Psoas muscle (tissue), 8 donors: ENCODE measurements around the gene RAB11FIP4. TPM values are rescaled to one million over a fixed set of nuclear protein-coding genes. Genes with fewer than 3 reads are reported as not detected.

Source experiments
- ATAC-seq, 4 donors: fragments of 200-7000 bp; cut with Tn5 transposase; one replicate each; pipeline ENCODE4 v1.9.1; 2020; ENCODE audit warnings: moderate library complexity in 3 of 4, mild to moderate bottlenecking in 2 of 4
- DNase-seq, 2 donors: peaks; one replicate each; pipeline ENCODE4 v3.0.0-alpha.2; 2020
- H3K27ac ChIP-seq: fragments of 200-600 bp; one replicate; pipeline ENCODE4 v1.8.0; 2022
- H3K27me3 ChIP-seq, 3 donors: fragments of 200-600 bp in 1 of 3; one replicate each; pipeline versions ENCODE4 v1.6.1 to v1.8.0; 2013 to 2022; ENCODE audit warnings: low read length in 2 of 3, mild to moderate bottlenecking in 2 of 3, moderate library complexity in 1 of 3; ENCODE audit not compliant: insufficient read depth in 3 of 3
- H3K36me3 ChIP-seq, 2 donors: fragments of 200-600 bp in 1 of 2; one replicate each; pipeline versions ENCODE4 v1.6.1 to v1.8.0; 2013 to 2022; ENCODE audit warnings: low read depth in 1 of 2, mild to moderate bottlenecking in 1 of 2, moderate library complexity in 1 of 2; ENCODE audit not compliant: insufficient read depth in 1 of 2
- H3K4me1 ChIP-seq: fragments of 200-600 bp; one replicate; pipeline ENCODE4 v1.8.0; 2022
- H3K4me3 ChIP-seq: fragments of 200-600 bp; one replicate; pipeline ENCODE4 v1.8.0; 2022; ENCODE audit warnings: mild to moderate bottlenecking
- H3K9me3 ChIP-seq: fragments of 200-600 bp; one replicate; pipeline ENCODE4 v1.8.0; 2022
- WGBS, 3 donors: extraction: QIAGEN DNeasy Blood & Tissue Kit; methylation state at CpG; one replicate each; pipeline versions ENCODE4 v1.1.6 to v1.1.7; 2013; 5-methylcytosine and 5-hydroxymethylcytosine counted together
- intact Hi-C, 2 donors: fragments of 100-400 bp; cut with DNase I; formaldehyde crosslinking; loops; one replicate each; pipeline versions ENCODE4 v1.11.0 to v1.14.2; 2022
- polyA plus RNA-seq, 3 donors: library from polyadenylated mRNA; stranded (reverse); fragments of 200-250 nt; gene quantifications; one replicate each; pipeline ENCODE4 v1.2.3, GENCODE V29; 2013
- total RNA-seq, 4 donors: library from RNA; stranded (reverse); fragmentation: NEBNext Ultra II Directional in 2 of 4; extraction: Animal tissue kit (Norgen Biotek cat#: 25700) in 2 of 4; gene quantifications; one replicate each; pipeline versions ENCODE4 v1.2.1 to v1.2.4, GENCODE V29; 2021 to 2023
- TF ChIP-seq, protein P1 (sequence below): fragments of 200-600 bp; IDR thresholded peaks from one replicate; pipeline ENCODE4 v1.8.0; 2022; ENCODE audit warnings: antibody characterized with exemption
- donor health status: healthy with polysubstance abuse.
- donor health status: DM: no; HTN: no; CAD: no; lungs with moderate emphysema.
- donor health status: Bipolar disorder and iron deficiency.
- donor health status: healthy.
- donor health status: DM: yes; HTN: yes; CAD: no.
- donor health status: DM: no; HTN: no; CAD: no.
- donor health status: DM: no; HTN: no; CAD: no.
- donor health status: DM: yes; HTN: yes; CAD: no.

Gene RAB11FIP4
- total and polyA plus RNA-seq, 7 donors: 0.04 to 1.8 (median 0.41) TPM

DNA sequence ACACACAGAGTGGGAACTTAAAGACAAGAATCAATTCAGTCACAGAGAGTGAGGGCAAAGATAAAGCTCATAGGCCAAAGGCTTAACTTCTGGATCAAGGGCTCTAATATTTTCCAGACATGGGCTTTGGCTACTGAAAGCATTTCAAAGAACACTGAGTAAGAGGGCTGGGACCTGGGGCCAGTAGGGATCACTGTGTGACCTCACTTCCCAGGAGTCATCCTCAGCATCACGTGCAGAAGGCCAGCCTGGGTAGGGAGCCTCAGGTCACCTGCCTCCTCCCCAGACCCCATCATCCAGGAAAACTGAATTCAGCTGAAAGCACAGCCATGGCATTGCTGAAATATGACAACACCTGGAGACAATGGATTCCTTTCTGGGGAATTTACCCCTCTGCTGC, 163.5 kb downstream of the RAB11FIP4 start:
- DNase-seq (no peak), ATAC-seq (no peak)
- WGBS, 3 donors: 64 to 78% (median 64%) methylated on average over 1 of the region's 1 CpG
- Histone ChIP-seq H3K4me1 (peaks cover 4% of the 10 kb centered on the region), H3K9me3 (no peaks in the 10 kb centered on the region), H3K4me3 (no peak overlapping the region), H3K36me3 (no peaks in the 10 kb centered on the region), H3K27ac (no peak overlapping the region), H3K27me3 (peaks cover 0 to 7% (median 2%) of the 10 kb centered on the region in 3 donors)
- intact Hi-C loops: loop anchor here in 1 of 2 donors (5.0 kb wide), 1 partner anchor 42 kb away; no protein-coding TSS in a partner anchor
- TF ChIP-seq, protein P1, sequence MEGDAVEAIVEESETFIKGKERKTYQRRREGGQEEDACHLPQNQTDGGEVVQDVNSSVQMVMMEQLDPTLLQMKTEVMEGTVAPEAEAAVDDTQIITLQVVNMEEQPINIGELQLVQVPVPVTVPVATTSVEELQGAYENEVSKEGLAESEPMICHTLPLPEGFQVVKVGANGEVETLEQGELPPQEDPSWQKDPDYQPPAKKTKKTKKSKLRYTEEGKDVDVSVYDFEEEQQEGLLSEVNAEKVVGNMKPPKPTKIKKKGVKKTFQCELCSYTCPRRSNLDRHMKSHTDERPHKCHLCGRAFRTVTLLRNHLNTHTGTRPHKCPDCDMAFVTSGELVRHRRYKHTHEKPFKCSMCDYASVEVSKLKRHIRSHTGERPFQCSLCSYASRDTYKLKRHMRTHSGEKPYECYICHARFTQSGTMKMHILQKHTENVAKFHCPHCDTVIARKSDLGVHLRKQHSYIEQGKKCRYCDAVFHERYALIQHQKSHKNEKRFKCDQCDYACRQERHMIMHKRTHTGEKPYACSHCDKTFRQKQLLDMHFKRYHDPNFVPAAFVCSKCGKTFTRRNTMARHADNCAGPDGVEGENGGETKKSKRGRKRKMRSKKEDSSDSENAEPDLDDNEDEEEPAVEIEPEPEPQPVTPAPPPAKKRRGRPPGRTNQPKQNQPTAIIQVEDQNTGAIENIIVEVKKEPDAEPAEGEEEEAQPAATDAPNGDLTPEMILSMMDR: no peak

DNA sequence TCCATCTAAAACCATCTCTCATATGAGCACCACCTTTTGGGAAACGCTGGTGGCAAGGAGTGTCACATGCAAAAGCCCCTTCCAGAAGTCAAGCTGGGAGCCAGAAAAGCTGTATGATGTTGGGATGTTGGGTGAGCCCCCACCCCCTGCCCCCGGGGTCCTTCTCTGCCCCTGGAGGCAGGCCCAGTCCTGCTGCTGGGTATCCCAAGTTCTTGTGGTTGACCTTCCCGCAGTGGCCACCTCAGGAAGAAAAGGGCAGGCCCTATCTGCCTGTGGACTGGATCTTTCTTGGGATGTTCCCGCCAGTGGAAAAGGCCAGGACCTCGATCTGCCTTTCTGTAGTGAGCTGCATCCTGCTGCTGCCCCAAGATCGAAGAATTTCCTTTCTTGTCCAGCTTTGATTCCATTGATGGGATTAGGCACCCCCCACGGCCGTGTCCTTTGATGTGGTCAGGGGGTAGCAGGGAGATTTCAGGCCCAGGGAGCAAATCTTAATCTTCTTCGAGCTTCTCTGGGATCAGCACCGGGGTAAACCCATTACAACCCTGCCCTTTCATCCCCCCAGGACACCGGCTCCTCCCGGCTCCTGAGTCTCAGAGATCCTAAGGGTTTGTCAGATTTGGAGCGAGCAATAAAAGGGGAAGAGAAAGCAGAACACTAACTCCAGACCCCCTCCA, 165.6 kb downstream of the RAB11FIP4 start:
- ATAC-seq: no peak
- intact Hi-C loops: loop anchor here in 1 of 2 donors (5.0 kb wide), 1 partner anchor 40 kb away; no protein-coding TSS in a partner anchor

DNA sequence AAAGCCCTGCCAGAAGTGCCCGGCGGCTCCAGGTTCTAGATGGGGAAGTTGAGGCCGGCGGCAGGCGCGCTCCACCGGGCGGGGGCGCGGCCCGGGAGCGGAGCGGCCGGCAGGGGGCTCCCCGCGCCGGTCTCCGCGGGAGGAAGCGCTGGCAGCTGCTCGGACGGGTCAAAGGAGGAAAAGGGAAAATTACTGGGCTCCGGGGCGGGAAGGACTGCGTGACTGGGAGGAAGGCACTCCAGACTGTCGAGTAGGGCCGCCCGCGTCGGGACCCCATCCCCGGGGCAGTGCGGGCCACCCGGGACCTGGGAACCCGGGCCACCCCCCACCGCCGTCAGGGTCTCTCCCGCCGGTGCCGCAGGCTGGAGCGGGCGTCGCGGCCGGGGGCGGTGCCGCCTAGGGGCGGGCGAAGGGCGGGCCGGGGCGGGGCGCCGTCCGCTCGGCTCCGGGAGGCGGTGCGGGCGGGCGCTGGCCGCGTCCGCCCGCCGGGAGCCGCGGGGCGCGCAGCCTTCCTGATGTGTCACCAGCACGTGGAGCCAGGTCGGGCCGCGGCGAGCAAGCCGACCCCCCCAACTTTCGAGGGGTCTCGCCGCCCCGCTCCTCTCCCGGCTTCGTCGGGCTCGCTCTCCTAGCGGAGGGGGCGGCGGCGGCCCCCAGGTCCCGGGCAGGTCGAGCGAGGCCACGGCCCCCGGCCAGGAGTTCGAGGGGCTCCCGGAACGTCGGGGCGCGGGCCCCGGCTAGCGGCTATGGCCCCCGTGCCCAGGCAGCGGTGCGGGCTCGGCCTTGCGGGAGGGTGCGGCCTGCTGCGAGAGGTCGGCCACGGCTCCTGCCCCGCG, 167.5 kb downstream of the RAB11FIP4 start:
- ATAC-seq: peak; percentile 89 to 95 (median 93)
- no peaks in the 10 kb centered on the region for H3K36me3 ChIP-seq
- TF ChIP-seq, protein P1: peak; percentile 95
- peaks cover 4% of the 10 kb centered on the region for H3K4me1 ChIP-seq
- H3K9me3 ChIP-seq: no peaks in the 10 kb centered on the region
- peak; percentile 83 to 90 for DNase-seq
- H3K27ac ChIP-seq: peak overlapping the region; percentile 80
- 1% methylated on average over 46 to 111 of the region's 111 CpGs for WGBS, 3 donors
- intact Hi-C loops: loop anchor here (1.0 to 5.0 kb wide), 4 partner anchors 38 to 284 kb away; no protein-coding TSS in a partner anchor
- H3K4me3 ChIP-seq: peak overlapping the region; percentile 76
- peaks cover 0 to 7% (median 2%) of the 10 kb centered on the region in 3 donors for H3K27me3 ChIP-seq

More for the DNA sequence above, 165.6 kb downstream of the RAB11FIP4 start:
- H3K27me3 ChIP-seq: peaks cover 0 to 7% (median 2%) of the 10 kb centered on the region in 3 donors
- H3K27ac ChIP-seq: no peak overlapping the region
- DNase-seq: no peak
- no peaks in the 10 kb centered on the region for H3K36me3 ChIP-seq
- H3K4me3 ChIP-seq: no peak overlapping the region
- no peaks in the 10 kb centered on the region for H3K9me3 ChIP-seq
- H3K4me1 ChIP-seq: peaks cover 4% of the 10 kb centered on the region
- 84 to 91% (median 86%) methylated on average over 13 of the region's 13 CpGs for WGBS, 3 donors
- TF ChIP-seq, protein P1: no peak

DNA sequence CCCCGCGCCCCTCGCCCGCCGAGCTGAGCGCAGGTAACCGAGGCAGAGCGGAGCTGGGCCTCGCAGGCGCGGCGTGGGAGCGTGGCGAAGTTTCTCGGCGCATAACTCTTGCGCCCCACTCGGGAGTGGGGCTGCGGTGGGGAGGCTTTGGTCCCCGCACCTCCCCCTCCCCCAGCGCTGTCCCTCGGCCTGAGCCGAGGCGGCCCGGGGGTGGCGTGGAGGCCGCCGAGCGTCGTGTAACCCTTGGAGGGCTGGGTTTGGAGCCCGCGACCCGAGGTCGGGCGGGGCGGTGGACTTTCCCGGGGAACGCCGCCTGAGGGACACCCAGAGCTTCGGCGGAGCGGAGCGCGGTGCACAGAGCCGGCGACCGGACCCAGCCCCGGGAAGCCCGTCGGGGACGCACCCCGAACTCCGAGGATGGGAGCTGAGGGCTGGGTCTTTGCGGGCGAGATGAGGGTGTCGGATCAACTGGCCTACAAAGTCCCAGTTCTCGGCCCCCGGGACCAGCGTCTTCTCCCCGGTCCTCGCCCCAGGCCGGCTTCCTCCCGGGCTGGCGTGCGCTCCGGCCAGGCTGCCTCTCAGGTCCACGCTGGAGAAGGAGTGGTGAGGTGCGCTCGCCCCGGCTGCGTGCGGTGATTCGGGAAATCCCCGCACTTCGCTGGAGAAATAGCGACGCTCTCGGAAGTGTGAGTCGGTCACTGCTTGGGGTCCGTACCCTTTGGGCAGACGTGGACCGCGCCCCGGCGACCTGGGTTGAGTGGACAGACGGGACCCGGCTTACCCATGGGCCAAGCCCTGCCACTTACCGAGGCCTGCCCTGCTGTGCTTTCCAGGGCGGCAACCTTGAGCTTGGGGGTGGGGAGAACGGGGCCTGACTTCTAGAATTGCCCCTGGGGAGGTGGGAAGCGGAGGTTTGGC, 168.4 kb downstream of the RAB11FIP4 start:
- peak; percentile 11 to 20 (median 15) for ATAC-seq
- DNase-seq: peak; percentile 37 to 65
- intact Hi-C loops: loop anchor here (2.0 to 5.0 kb wide), 3 partner anchors 37 to 283 kb away; no protein-coding TSS in a partner anchor
- peaks cover 0 to 7% (median 2%) of the 10 kb centered on the region in 3 donors for H3K27me3 ChIP-seq
- WGBS, 3 donors: 30 to 41% (median 33%) methylated on average over 74 to 91 of the region's 91 CpGs
- H3K9me3 ChIP-seq: no peaks in the 10 kb centered on the region
- H3K36me3 ChIP-seq: no peaks in the 10 kb centered on the region
- H3K4me3 ChIP-seq: peak overlapping the region; percentile 76
- H3K27ac ChIP-seq: peak overlapping the region; percentile 80
- H3K4me1 ChIP-seq: peaks cover 4% of the 10 kb centered on the region
- TF ChIP-seq, protein P1: no peak
